CD4-positive, alpha-beta T cell treated with Interleukin-17A for 4 hours (primary cell): ENCODE data around the gene ZMYND11.

Experiments used
- DNase-seq: peaks from one replicate; pipeline ENCODE4 v3.0.0-alpha.2; 2020; ENCODE audit warnings: mixed read lengths

The ZMYND11 gene

GRCh38 chr10:135132-135600, at the start of gene ZMYND11:
Gene ZMYND11, plus strand, starts transcription at chr10:135455. Its CDS starts 44,558 bp downstream, at chr10:180013.
- DNase-seq: peak; percentile 77

- no peak for DNase-seq
These were observed 49.2 kb upstream of the ZMYND11 start for GRCh38 chr10:86031-86430.

- DNase-seq: peak; percentile 4
These were observed 47.8 kb upstream of the ZMYND11 start for GRCh38 chr10:87177-88080.

- no peak for DNase-seq
These were observed 47.0 kb upstream of the ZMYND11 start for GRCh38 chr10:88253-88652.

GRCh38 chr10:89248-89647, 46.0 kb upstream of the ZMYND11 start:
- no peak for DNase-seq

GRCh38 chr10:90161-90560, 45.1 kb upstream of the ZMYND11 start:
- no peak for DNase-seq

- DNase-seq: no peak
These were observed 43.9 kb upstream of the ZMYND11 start for GRCh38 chr10:91313-91712.

- no peak for DNase-seq
These were observed 43.1 kb upstream of the ZMYND11 start for GRCh38 chr10:92153-92552.

GRCh38 chr10:92846-93245, 42.4 kb upstream of the ZMYND11 start:
- DNase-seq: no peak

GRCh38 chr10:94613-95012, 40.6 kb upstream of the ZMYND11 start:
- DNase-seq: no peak

- DNase-seq: no peak
These were observed 39.7 kb upstream of the ZMYND11 start for GRCh38 chr10:95356-96115.

GRCh38 chr10:96466-96865, 38.8 kb upstream of the ZMYND11 start:
- DNase-seq: no peak

- DNase-seq: no peak
These were observed 30.8 kb upstream of the ZMYND11 start for GRCh38 chr10:104416-104815.

GRCh38 chr10:104862-105565, 30.2 kb upstream of the ZMYND11 start:
- no peak for DNase-seq

- no peak for DNase-seq
These were observed 29.4 kb upstream of the ZMYND11 start for GRCh38 chr10:105806-106205.

- no peak for DNase-seq
These were observed 28.5 kb upstream of the ZMYND11 start for GRCh38 chr10:106740-107139.

- no peak for DNase-seq
These were observed 23.0 kb upstream of the ZMYND11 start for GRCh38 chr10:112246-112645.

- no peak for DNase-seq
These were observed 10.4 kb upstream of the ZMYND11 start for GRCh38 chr10:124874-125273.

GRCh38 chr10:127612-128432, 7.4 kb upstream of the ZMYND11 start:
- DNase-seq: peak; percentile 51

- DNase-seq: no peak
These were observed 5.4 kb upstream of the ZMYND11 start for GRCh38 chr10:129810-130209.

- DNase-seq: no peak
These were observed 2.0 kb upstream of the ZMYND11 start for GRCh38 chr10:132946-133898.
